ENCODE results near the gene ASZ1.

Gene ASZ1

DNA sequence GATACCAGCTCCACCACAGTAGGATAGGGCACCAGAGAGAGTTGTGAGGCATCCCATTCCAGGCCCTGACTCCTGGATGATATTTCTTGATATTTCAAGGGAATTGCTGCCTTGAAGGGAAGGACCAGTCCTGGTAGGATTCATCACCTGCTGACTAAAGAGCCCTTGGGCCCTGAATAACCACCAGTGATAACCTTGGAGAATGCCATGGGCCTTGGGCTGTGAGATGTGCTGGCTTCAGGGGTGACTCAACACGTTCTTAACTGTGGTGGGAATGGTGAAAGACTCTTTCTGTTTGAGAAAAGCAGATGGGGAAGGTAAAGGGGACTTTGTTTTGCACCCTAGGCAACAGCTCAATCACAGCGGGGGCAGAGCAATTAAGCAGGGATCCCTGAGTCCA is 21.4 kb upstream of the ASZ1 start (continued):
- TF ChIP-seq, protein P1, sequence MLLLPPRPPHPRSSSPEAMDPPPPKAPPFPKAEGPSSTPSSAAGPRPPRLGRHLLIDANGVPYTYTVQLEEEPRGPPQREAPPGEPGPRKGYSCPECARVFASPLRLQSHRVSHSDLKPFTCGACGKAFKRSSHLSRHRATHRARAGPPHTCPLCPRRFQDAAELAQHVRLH (tag by site-specific recombination; IDR thresholded peaks at IDR 0.05), result no peak

DNA sequence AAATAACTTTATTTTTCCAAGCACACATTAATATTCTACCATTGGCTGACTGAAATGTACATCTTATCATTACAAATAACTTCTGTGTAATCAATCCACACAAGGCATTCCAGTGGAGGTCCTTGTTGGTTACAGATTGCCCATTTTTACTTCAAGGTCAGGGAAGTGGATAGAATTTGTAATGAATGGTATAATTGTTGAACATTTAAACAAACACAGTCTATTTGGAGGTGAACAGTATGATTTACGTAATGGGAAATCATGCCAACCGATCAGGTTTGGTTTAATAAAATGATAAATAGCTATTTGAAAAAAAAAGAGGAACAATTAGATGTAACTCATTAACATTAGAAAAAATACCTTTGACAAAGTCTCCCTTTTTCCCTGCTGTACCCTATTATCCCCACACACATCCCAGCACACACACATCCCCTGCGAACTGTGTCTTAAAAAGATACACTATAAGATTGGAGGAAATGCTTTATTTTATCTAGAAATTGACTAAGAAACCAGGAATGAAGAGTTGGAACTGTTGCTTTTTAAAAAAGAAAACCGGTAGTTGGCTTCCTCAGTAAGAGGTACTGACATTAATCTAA is 19.0 kb upstream of the ASZ1 start:
- H3K4me1 ChIP-seq (ENCODE audit: control insufficient read depth, insufficient read depth, low read length), result no peaks in the 10 kb centered on the region
- ChIA-PET POLR2A (no interaction called here), CTCF (no interaction called here)
- H3K4me3 ChIP-seq (ENCODE audit: low read depth, low read length), result no peak overlapping the region
- H3K36me3 ChIP-seq (ENCODE audit: control insufficient read depth in 2 of 2, insufficient read depth in 1 of 2, low read length in 2 of 2), result no peaks in the 10 kb centered on the region
- H3K9me3 ChIP-seq (ENCODE audit: control insufficient read depth, insufficient read depth, low read depth, low read length), result no peaks in the 10 kb centered on the region
- no peak for TF ChIP-seq RBAK (tag by site-specific recombination; IDR thresholded peaks at IDR 0.05)
- no peak for TF ChIP-seq ZNF514 (tag by site-specific recombination; IDR thresholded peaks at IDR 0.05)
- no peak for TF ChIP-seq ZNF560 (tag by site-specific recombination; IDR thresholded peaks at IDR 0.05; ENCODE audit: borderline replicate concordance)
- TF ChIP-seq ZNF24 (tag by site-specific recombination; IDR thresholded peaks at IDR 0.05), result no peak
- no peak for TF ChIP-seq ZNF747 (tag by site-specific recombination; IDR thresholded peaks at IDR 0.05)
- TF ChIP-seq ZNF248 (tag by site-specific recombination; IDR thresholded peaks at IDR 0.05), result no peak
- TF ChIP-seq SP7 (tag by site-specific recombination; IDR thresholded peaks at IDR 0.05), result no peak
- no peak for TF ChIP-seq SP3 (tag by site-specific recombination; IDR thresholded peaks at IDR 0.05)
- TF ChIP-seq ZNF610 (tag by site-specific recombination; IDR thresholded peaks at IDR 0.05; ENCODE audit: borderline replicate concordance), result no peak
- TF ChIP-seq ZNF707 (tag by site-specific recombination; IDR thresholded peaks at IDR 0.05), result no peak
- TF ChIP-seq ZFP69B (tag by site-specific recombination; IDR thresholded peaks at IDR 0.05), result no peak
- no peak for TF ChIP-seq ZNF23 (tag by site-specific recombination; IDR thresholded peaks at IDR 0.05; ENCODE audit: borderline replicate concordance)
- no peak for TF ChIP-seq ZNF664 (tag by site-specific recombination; IDR thresholded peaks at IDR 0.05)
- no peak for TF ChIP-seq BCL11B (tag by site-specific recombination; IDR thresholded peaks at IDR 0.05; ENCODE audit: low read depth)
- H3K27ac ChIP-seq (ENCODE audit: extremely low read depth, low read depth, low read length), result no peak overlapping the region

GRCh38 chr7:117445206-117445605 is 17.9 kb upstream of the ASZ1 start:
- no peak overlapping the region for H3K27ac ChIP-seq (ENCODE audit: extremely low read depth, low read depth, low read length)
- no peaks in the 10 kb centered on the region for H3K36me3 ChIP-seq (ENCODE audit: control insufficient read depth in 2 of 2, insufficient read depth in 1 of 2, low read length in 2 of 2)
- H3K4me3 ChIP-seq (ENCODE audit: low read depth, low read length), result no peak overlapping the region
- no peak for TF ChIP-seq ZNF658 (tag by site-specific recombination; IDR thresholded peaks at IDR 0.05)
- TF ChIP-seq ZNF626 (tag by site-specific recombination; IDR thresholded peaks at IDR 0.05), result no peak
- TF ChIP-seq WT1 (tag by site-specific recombination; IDR thresholded peaks at IDR 0.05), result no peak
- no peak for TF ChIP-seq ZNF677 (tag by site-specific recombination; IDR thresholded peaks at IDR 0.05)
- no peak for TF ChIP-seq ZNF433 (tag by site-specific recombination; IDR thresholded peaks at IDR 0.05; ENCODE audit: low read depth)
- TF ChIP-seq ZNF776 (tag by site-specific recombination; IDR thresholded peaks at IDR 0.05; ENCODE audit: borderline replicate concordance), result no peak
- CTCF ChIA-PET, result no interaction called here
- no peaks in the 10 kb centered on the region for H3K9me3 ChIP-seq (ENCODE audit: control insufficient read depth, insufficient read depth, low read depth, low read length)
- no peaks in the 10 kb centered on the region for H3K4me1 ChIP-seq (ENCODE audit: control insufficient read depth, insufficient read depth, low read length)
- POLR2A ChIA-PET, result no interaction called here

- ChIA-PET POLR2A (no interaction called here), CTCF (interaction anchor here (0.9 kb wide), 1 partner anchor 15 kb away, joined by 3 read pairs; no protein-coding TSS in a partner anchor)
- Histone ChIP-seq H3K9me3 (ENCODE audit: control insufficient read depth, insufficient read depth, low read depth, low read length) (no peaks in the 10 kb centered on the region; the same call in 1 of the 2 replicates), H3K4me3 (ENCODE audit: low read depth, low read length) (no peak overlapping the region), H3K4me1 (ENCODE audit: control insufficient read depth, insufficient read depth, low read length) (no peaks in the 10 kb centered on the region), H3K27ac (ENCODE audit: extremely low read depth, low read depth, low read length) (no peak overlapping the region), H3K36me3 (ENCODE audit: control insufficient read depth in 2 of 2, insufficient read depth in 1 of 2, low read length in 2 of 2) (no peaks in the 10 kb centered on the region)
- TF ChIP-seq, protein P2, sequence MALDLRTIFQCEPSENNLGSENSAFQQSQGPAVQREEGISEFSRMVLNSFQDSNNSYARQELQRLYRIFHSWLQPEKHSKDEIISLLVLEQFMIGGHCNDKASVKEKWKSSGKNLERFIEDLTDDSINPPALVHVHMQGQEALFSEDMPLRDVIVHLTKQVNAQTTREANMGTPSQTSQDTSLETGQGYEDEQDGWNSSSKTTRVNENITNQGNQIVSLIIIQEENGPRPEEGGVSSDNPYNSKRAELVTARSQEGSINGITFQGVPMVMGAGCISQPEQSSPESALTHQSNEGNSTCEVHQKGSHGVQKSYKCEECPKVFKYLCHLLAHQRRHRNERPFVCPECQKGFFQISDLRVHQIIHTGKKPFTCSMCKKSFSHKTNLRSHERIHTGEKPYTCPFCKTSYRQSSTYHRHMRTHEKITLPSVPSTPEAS (tag by site-specific recombination; IDR thresholded peaks at IDR 0.05), result no peak
- no peak for TF ChIP-seq ZSCAN16 (tag by site-specific recombination; IDR thresholded peaks at IDR 0.05)
- no peak for TF ChIP-seq ZFHX2 (tag by site-specific recombination; conservative IDR thresholded peaks at IDR 0.05)
- TF ChIP-seq ZSCAN30 (tag by site-specific recombination; IDR thresholded peaks at IDR 0.05), result no peak
- no peak for TF ChIP-seq ZNF10 (tag by site-specific recombination; IDR thresholded peaks at IDR 0.05)
- TF ChIP-seq ZNF677 (tag by site-specific recombination; IDR thresholded peaks at IDR 0.05), result no peak
- TF ChIP-seq ZNF140 (tag by site-specific recombination; IDR thresholded peaks at IDR 0.05), result no peak
- no peak for TF ChIP-seq ZNF311 (tag by site-specific recombination; IDR thresholded peaks at IDR 0.05; ENCODE audit: borderline replicate concordance)
- TF ChIP-seq ZNF623 (tag by site-specific recombination; IDR thresholded peaks at IDR 0.05), result no peak
- TF ChIP-seq ZNF335 (tag by site-specific recombination; conservative IDR thresholded peaks at IDR 0.05), result no peak
- no peak for TF ChIP-seq ZNF596 (tag by site-specific recombination; IDR thresholded peaks at IDR 0.05)
- no peak for TF ChIP-seq FEZF1 (tag by site-specific recombination; IDR thresholded peaks at IDR 0.05)
- TF ChIP-seq ZNF155 (tag by site-specific recombination; IDR thresholded peaks at IDR 0.05), result no peak
- no peak for TF ChIP-seq ZEB2 (tag by site-specific recombination; IDR thresholded peaks at IDR 0.05)
Observed at GRCh38 chr7:117444646-117445045, 17.4 kb upstream of the ASZ1 start.
